IMR-90 (cell line): ENCODE measurements around the gene FH. TPM values are rescaled to one million over a fixed set of nuclear protein-coding genes. Genes with fewer than 3 reads are reported as not detected.

Experiments used
- ATAC-seq: fragments of 200-7000 bp; cut with Tn5 transposase; 2 replicates; pipeline ENCODE4 v1.9.1; 2020; ENCODE audit warnings: low read depth, mild to moderate bottlenecking, moderate library complexity
- BruUV-seq: library from RNA; stranded (reverse); fragments of 400-500 nt; replicated peaks from 2 replicates; lab custom pipeline; 2021; lab: Mats Ljungman, UMichigan
- CTCF ChIA-PET: fragments of 300-600 bp; formaldehyde crosslinking; extraction: SDS; loops from one replicate; lab custom pipeline; 2021; ENCODE audit warnings: antibody characterized with exemption; lab: Yijun Ruan, JAX
- POLR2A ChIA-PET: fragments of 300-600 bp; sonication (Branson Sonifier 250); formaldehyde crosslinking; loops from one replicate; lab custom pipeline; 2022; ENCODE audit warnings: antibody characterized with exemption; ENCODE audit not compliant: unreplicated experiment; lab: Charles Lee
- DNase-seq: peaks from one replicate; pipeline ENCODE4 v3.0.0; 2013
- H2AFZ ChIP-seq: replicated peaks from 2 replicates; pipeline ENCODE3; 2013; ENCODE audit warnings: low read length, mild to moderate bottlenecking; ENCODE audit not compliant: poor library complexity
- H2AK5ac ChIP-seq: 2 replicates; pipeline ENCODE4 v1.6.1; 2013; ENCODE audit warnings: low read depth, low read length, inconsistent platforms
- H2AK9ac ChIP-seq: replicated peaks from 2 replicates; pipeline ENCODE3; 2013; ENCODE audit warnings: mild to moderate bottlenecking, low read depth, low read length, moderate library complexity; ENCODE audit not compliant: poor library complexity
- H2BK120ac ChIP-seq: 2 replicates; pipeline ENCODE4 v1.6.1; 2013; ENCODE audit warnings: low read depth, low read length, inconsistent platforms
- H2BK15ac ChIP-seq: 3 replicates; pipeline ENCODE4 v1.6.1; 2013; ENCODE audit warnings: low read depth, low read length, inconsistent platforms
- H2BK20ac ChIP-seq: 2 replicates; pipeline ENCODE4 v1.6.1; 2013; ENCODE audit warnings: low read depth, mild to moderate bottlenecking, inconsistent platforms, low read length, moderate library complexity
- H2BK5ac ChIP-seq: 2 replicates; pipeline ENCODE4 v1.6.1; 2013; ENCODE audit warnings: mild to moderate bottlenecking, low read depth, low read length, inconsistent platforms; ENCODE audit not compliant: poor library complexity, severe bottlenecking
- H3K14ac ChIP-seq: replicated peaks from 2 replicates; pipeline ENCODE4 v1.6.1; 2013; ENCODE audit warnings: low read depth, low read length, inconsistent platforms
- H3K18ac ChIP-seq: 2 replicates; pipeline ENCODE4 v1.6.1; 2013; ENCODE audit warnings: low read depth, low read length, control low read depth
- H3K23ac ChIP-seq: 2 replicates; pipeline ENCODE4 v1.6.1; 2013; ENCODE audit warnings: low read depth, low read length, inconsistent platforms
- H3K27ac ChIP-seq: 2 replicates; pipeline ENCODE4 v1.5.1; 2013; ENCODE audit warnings: mild to moderate bottlenecking, control low read depth, low read length; ENCODE audit not compliant: insufficient read depth
- H3K27me3 ChIP-seq: 2 replicates; pipeline ENCODE4 v1.6.1; 2013; ENCODE audit warnings: low read length; ENCODE audit not compliant: control insufficient read depth, insufficient read depth
- H3K36me3 ChIP-seq: 2 replicates; pipeline ENCODE4 v1.6.1; 2013; ENCODE audit warnings: low read length, mixed read lengths; ENCODE audit not compliant: control insufficient read depth, insufficient read depth
- H3K4ac ChIP-seq: 2 replicates; pipeline ENCODE4 v1.6.1; 2013; ENCODE audit warnings: low read depth, low read length, inconsistent platforms
- H3K4me1 ChIP-seq: 2 replicates; pipeline ENCODE4 v1.6.1; 2013; ENCODE audit warnings: low read length, mixed read lengths; ENCODE audit not compliant: control insufficient read depth, insufficient read depth
- H3K4me2 ChIP-seq: 2 replicates; pipeline ENCODE4 v1.6.1; 2013; ENCODE audit warnings: low read depth, mild to moderate bottlenecking, control low read depth, low read length, moderate library complexity
- H3K4me3 ChIP-seq: 2 replicates; pipeline ENCODE4 v1.5.1; 2013; ENCODE audit warnings: low read depth, mild to moderate bottlenecking, control low read depth, low read length, moderate library complexity; ENCODE audit not compliant: insufficient read depth
- H3K56ac ChIP-seq: 2 replicates; pipeline ENCODE4 v1.6.1; 2013; ENCODE audit warnings: low read length, inconsistent platforms; ENCODE audit not compliant: insufficient read depth; ENCODE audit errors: extremely low read depth
- H3K79me1 ChIP-seq, 2 experiments: 2 replicates each; pipeline ENCODE4 v1.6.1; 2013; ENCODE audit warnings: low read length in 2 of 2, inconsistent platforms in 1 of 2, low read depth in 1 of 2
- H3K9ac ChIP-seq: 2 replicates; pipeline ENCODE4 v1.6.1; 2013; ENCODE audit warnings: low read depth, low read length, control low read depth
- H3K9me1 ChIP-seq: 2 replicates; pipeline ENCODE4 v1.6.1; 2013; ENCODE audit warnings: low read length, inconsistent platforms; ENCODE audit not compliant: insufficient read depth
- H3K9me3 ChIP-seq: 2 replicates; pipeline ENCODE4 v1.6.1; 2013; ENCODE audit warnings: low read length; ENCODE audit not compliant: control insufficient read depth, insufficient read depth
- H4K20me1 ChIP-seq: 2 replicates; pipeline ENCODE4 v1.6.1; 2013; ENCODE audit warnings: low read length, inconsistent platforms; ENCODE audit not compliant: insufficient read depth
- H4K5ac ChIP-seq: 2 replicates; pipeline ENCODE4 v1.6.1; 2013; ENCODE audit warnings: mild to moderate bottlenecking, low read depth, low read length, control low read depth
- H4K8ac ChIP-seq, 2 experiments: 2 replicates each; pipeline ENCODE4 v1.6.1; 2013; ENCODE audit warnings: low read depth in 2 of 2, low read length in 2 of 2, control low read depth in 1 of 2, inconsistent platforms in 1 of 2
- H4K91ac ChIP-seq: 2 replicates; pipeline ENCODE4 v1.6.1; 2013; ENCODE audit warnings: low read depth, low read length, inconsistent platforms; ENCODE audit not compliant: insufficient read depth
- BHLHE40 ChIP-seq: fragments of 150-350 bp; IDR thresholded peaks from 2 replicates; pipeline ENCODE4 v1.6.1; 2016; ENCODE audit warnings: mild to moderate bottlenecking, low read depth, low read length
- CEBPB ChIP-seq: IDR thresholded peaks from 2 replicates; pipeline ENCODE4 v1.6.1; 2012; ENCODE audit warnings: low read depth, low read length, improper control_type of control experiment
- CHD1 ChIP-seq: IDR thresholded peaks from 2 replicates; pipeline ENCODE4 v1.6.1; 2012; ENCODE audit warnings: low read depth, low read length, improper control_type of control experiment
- FOS ChIP-seq: fragments of 150-350 bp; IDR thresholded peaks from 2 replicates; pipeline ENCODE4 v1.6.1; 2016; ENCODE audit warnings: low read depth, low read length
- MAFK ChIP-seq: IDR thresholded peaks from 2 replicates; pipeline ENCODE4 v1.6.1; 2012; ENCODE audit warnings: low read depth, low read length, improper control_type of control experiment
- MAZ ChIP-seq: IDR thresholded peaks from 2 replicates; pipeline ENCODE4 v1.6.1; 2012; ENCODE audit warnings: low read depth, mild to moderate bottlenecking, low read length, improper control_type of control experiment, moderate library complexity, borderline replicate concordance
- MXI1 ChIP-seq: IDR thresholded peaks from 2 replicates; pipeline ENCODE4 v1.6.1; 2012; ENCODE audit warnings: low read depth, mild to moderate bottlenecking, low read length, moderate library complexity, borderline replicate concordance
- NFE2L2 ChIP-seq: fragments of 150-350 bp; IDR thresholded peaks from 2 replicates; pipeline ENCODE4 v1.6.1; 2016; ENCODE audit warnings: low read depth, mild to moderate bottlenecking, low read length
- POLR2A ChIP-seq: IDR thresholded peaks from 2 replicates; pipeline ENCODE4 v1.6.1; 2012; ENCODE audit warnings: mild to moderate bottlenecking, low read depth, low read length
- RAD21 ChIP-seq: IDR thresholded peaks from 2 replicates; pipeline ENCODE4 v1.6.1; 2012; ENCODE audit warnings: low read length, improper control_type of control experiment
- RCOR1 ChIP-seq: IDR thresholded peaks from 2 replicates; pipeline ENCODE4 v1.6.1; 2012; ENCODE audit warnings: mild to moderate bottlenecking, low read length, improper control_type of control experiment; ENCODE audit not compliant: insufficient replicate concordance
- WGBS, 2 experiments: methylation state at CpG; one replicate each; pipeline versions ENCODE4 v1.1.5 to v1.1.7; 2013; ENCODE audit warnings: missing lambda C conversion rate in 2 of 2; ENCODE audit not compliant: insufficient read length in 1 of 2; ENCODE audit errors: extremely low coverage in 2 of 2; 5-methylcytosine and 5-hydroxymethylcytosine counted together
- dilution Hi-C: fragments of 300-500 bp; cut with HindIII; formaldehyde crosslinking; loops from one replicate; pipeline ENCODE4 v1.14.3; 2018; ENCODE audit warnings: low sequenced_read_pairs; ENCODE audit not compliant: unreplicated experiment
- in situ Hi-C: fragments of 300-500 bp; cut with MboI; formaldehyde crosslinking; loops from 3 replicates; pipeline ENCODE4 v1.14.3; 2019; ENCODE audit warnings: low sequenced_read_pairs, inconsistent platforms, mixed read lengths
- intact Hi-C: fragments of 100-400 bp; cut with micrococcal nuclease; formaldehyde crosslinking; loops from 2 replicates; pipeline ENCODE4 v1.10.0; 2022
- polyA plus RNA-seq, 3 experiments: library from polyadenylated mRNA; depleted of rRNA; stranded (reverse); fragments of >200 nt; gene quantifications; 2 replicates each; pipeline ENCODE4 v1.2.3, GENCODE V29; 2012; ENCODE audit warnings: low replicate concordance in 1 of 3
- total RNA-seq: library from RNA; depleted of rRNA; stranded (reverse); fragments of >200 nt; gene quantifications from 2 replicates; pipeline ENCODE4 v1.2.3, GENCODE V29; 2012
- TF ChIP-seq, protein P1 (sequence below): fragments of 150-350 bp; IDR thresholded peaks from 2 replicates; pipeline ENCODE4 v1.6.1; 2016; ENCODE audit warnings: low read depth, mild to moderate bottlenecking, low read length, moderate library complexity, borderline replicate concordance
- TF ChIP-seq, protein P2 (sequence below): fragments of 150-350 bp; IDR thresholded peaks from 2 replicates; pipeline ENCODE4 v1.6.1; 2017; ENCODE audit warnings: mild to moderate bottlenecking, antibody characterized with exemption, low read length, low read depth
- TF ChIP-seq, protein P3 (sequence below): conservative IDR thresholded peaks from 2 replicates; pipeline ENCODE4 v1.5.1; 2012; ENCODE audit warnings: mild to moderate bottlenecking, low read depth, low read length, improper control_type of control experiment

The FH gene
- total and polyA plus RNA-seq, 2 of the 4 experiments (the other 2 are of a cell fraction) = 75.5 to 78.7 TPM

- in situ Hi-C loops = no loop called here
- H3K36me3 ChIP-seq = no peaks in the 10 kb centered on the region
- no peak overlapping the region for H3K23ac ChIP-seq
- H2AK5ac ChIP-seq = no peak overlapping the region
- dilution Hi-C loops = no loop called here
- no peak overlapping the region for H3K9ac ChIP-seq
- no peaks in the 10 kb centered on the region for H3K79me1 ChIP-seq
- H3K56ac ChIP-seq = no peak overlapping the region
- no peak overlapping the region for H2AK9ac ChIP-seq
- no peak overlapping the region for H4K5ac ChIP-seq
- no peak overlapping the region for H2BK15ac ChIP-seq
- DNase-seq = no peak
- no peaks in the 10 kb centered on the region for H3K9me1 ChIP-seq
- H3K27ac ChIP-seq = no peak overlapping the region
- no peak overlapping the region for H3K18ac ChIP-seq
- H2AFZ ChIP-seq = no peak overlapping the region
- WGBS, 2 experiments = no CpG with 5 or more reads among the region's 4 CpGs
- H3K4me2 ChIP-seq = no peak overlapping the region
- no peaks in the 10 kb centered on the region for H4K20me1 ChIP-seq
- H3K14ac ChIP-seq = no peak overlapping the region
- no peak overlapping the region for H3K4me3 ChIP-seq
- ChIA-PET CTCF (no interaction called here), POLR2A (no interaction called here)
- no peak overlapping the region for H2BK120ac ChIP-seq
- BruUV-seq = no TSS peak
- H3K9me3 ChIP-seq = no peaks in the 10 kb centered on the region
- no peak overlapping the region for H4K91ac ChIP-seq
- H2BK20ac ChIP-seq = no peak overlapping the region
- ATAC-seq = no peak
- no peak overlapping the region for H4K8ac ChIP-seq
- no peaks in the 10 kb centered on the region for H3K4me1 ChIP-seq
- no peak overlapping the region for H2BK5ac ChIP-seq
- no peak overlapping the region for H3K4ac ChIP-seq
- H3K27me3 ChIP-seq = no peaks in the 10 kb centered on the region
- TF ChIP-seq MAZ (no peak), BHLHE40 (no peak), MXI1 (no peak), POLR2A (no peak), NFE2L2 (no peak), RAD21 (no peak), CHD1 (no peak), FOS (no peak), MAFK (no peak), RCOR1 (no peak), CEBPB (no peak)
- TF ChIP-seq, protein P1, sequence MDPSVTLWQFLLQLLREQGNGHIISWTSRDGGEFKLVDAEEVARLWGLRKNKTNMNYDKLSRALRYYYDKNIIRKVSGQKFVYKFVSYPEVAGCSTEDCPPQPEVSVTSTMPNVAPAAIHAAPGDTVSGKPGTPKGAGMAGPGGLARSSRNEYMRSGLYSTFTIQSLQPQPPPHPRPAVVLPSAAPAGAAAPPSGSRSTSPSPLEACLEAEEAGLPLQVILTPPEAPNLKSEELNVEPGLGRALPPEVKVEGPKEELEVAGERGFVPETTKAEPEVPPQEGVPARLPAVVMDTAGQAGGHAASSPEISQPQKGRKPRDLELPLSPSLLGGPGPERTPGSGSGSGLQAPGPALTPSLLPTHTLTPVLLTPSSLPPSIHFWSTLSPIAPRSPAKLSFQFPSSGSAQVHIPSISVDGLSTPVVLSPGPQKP = no peak
- TF ChIP-seq, protein P2, sequence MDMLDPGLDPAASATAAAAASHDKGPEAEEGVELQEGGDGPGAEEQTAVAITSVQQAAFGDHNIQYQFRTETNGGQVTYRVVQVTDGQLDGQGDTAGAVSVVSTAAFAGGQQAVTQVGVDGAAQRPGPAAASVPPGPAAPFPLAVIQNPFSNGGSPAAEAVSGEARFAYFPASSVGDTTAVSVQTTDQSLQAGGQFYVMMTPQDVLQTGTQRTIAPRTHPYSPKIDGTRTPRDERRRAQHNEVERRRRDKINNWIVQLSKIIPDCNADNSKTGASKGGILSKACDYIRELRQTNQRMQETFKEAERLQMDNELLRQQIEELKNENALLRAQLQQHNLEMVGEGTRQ = no peak
- TF ChIP-seq, protein P3, sequence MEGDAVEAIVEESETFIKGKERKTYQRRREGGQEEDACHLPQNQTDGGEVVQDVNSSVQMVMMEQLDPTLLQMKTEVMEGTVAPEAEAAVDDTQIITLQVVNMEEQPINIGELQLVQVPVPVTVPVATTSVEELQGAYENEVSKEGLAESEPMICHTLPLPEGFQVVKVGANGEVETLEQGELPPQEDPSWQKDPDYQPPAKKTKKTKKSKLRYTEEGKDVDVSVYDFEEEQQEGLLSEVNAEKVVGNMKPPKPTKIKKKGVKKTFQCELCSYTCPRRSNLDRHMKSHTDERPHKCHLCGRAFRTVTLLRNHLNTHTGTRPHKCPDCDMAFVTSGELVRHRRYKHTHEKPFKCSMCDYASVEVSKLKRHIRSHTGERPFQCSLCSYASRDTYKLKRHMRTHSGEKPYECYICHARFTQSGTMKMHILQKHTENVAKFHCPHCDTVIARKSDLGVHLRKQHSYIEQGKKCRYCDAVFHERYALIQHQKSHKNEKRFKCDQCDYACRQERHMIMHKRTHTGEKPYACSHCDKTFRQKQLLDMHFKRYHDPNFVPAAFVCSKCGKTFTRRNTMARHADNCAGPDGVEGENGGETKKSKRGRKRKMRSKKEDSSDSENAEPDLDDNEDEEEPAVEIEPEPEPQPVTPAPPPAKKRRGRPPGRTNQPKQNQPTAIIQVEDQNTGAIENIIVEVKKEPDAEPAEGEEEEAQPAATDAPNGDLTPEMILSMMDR = no peak
- intact Hi-C loops = no loop called here
Observed at GRCh38 chr1:241464985-241465384, 54.6 kb downstream of the FH start.
